Activated T-cell treated with anti-CD3 and anti-CD28 coated beads for 1 hour (primary cell): ENCODE results near the gene ADD2.
"Not testable (repeated sequence)": the region's sequence is repeated elsewhere in the genome, so short reads cannot be mapped to it uniquely, and the experiment has no call there.

Source experiments
- DNase-seq: peaks from one replicate; pipeline ENCODE4 v3.0.0-alpha.2; 2020; ENCODE audit warnings: low read depth

The ADD2 gene, protein sequence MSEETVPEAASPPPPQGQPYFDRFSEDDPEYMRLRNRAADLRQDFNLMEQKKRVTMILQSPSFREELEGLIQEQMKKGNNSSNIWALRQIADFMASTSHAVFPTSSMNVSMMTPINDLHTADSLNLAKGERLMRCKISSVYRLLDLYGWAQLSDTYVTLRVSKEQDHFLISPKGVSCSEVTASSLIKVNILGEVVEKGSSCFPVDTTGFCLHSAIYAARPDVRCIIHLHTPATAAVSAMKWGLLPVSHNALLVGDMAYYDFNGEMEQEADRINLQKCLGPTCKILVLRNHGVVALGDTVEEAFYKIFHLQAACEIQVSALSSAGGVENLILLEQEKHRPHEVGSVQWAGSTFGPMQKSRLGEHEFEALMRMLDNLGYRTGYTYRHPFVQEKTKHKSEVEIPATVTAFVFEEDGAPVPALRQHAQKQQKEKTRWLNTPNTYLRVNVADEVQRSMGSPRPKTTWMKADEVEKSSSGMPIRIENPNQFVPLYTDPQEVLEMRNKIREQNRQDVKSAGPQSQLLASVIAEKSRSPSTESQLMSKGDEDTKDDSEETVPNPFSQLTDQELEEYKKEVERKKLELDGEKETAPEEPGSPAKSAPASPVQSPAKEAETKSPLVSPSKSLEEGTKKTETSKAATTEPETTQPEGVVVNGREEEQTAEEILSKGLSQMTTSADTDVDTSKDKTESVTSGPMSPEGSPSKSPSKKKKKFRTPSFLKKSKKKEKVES

DNA sequence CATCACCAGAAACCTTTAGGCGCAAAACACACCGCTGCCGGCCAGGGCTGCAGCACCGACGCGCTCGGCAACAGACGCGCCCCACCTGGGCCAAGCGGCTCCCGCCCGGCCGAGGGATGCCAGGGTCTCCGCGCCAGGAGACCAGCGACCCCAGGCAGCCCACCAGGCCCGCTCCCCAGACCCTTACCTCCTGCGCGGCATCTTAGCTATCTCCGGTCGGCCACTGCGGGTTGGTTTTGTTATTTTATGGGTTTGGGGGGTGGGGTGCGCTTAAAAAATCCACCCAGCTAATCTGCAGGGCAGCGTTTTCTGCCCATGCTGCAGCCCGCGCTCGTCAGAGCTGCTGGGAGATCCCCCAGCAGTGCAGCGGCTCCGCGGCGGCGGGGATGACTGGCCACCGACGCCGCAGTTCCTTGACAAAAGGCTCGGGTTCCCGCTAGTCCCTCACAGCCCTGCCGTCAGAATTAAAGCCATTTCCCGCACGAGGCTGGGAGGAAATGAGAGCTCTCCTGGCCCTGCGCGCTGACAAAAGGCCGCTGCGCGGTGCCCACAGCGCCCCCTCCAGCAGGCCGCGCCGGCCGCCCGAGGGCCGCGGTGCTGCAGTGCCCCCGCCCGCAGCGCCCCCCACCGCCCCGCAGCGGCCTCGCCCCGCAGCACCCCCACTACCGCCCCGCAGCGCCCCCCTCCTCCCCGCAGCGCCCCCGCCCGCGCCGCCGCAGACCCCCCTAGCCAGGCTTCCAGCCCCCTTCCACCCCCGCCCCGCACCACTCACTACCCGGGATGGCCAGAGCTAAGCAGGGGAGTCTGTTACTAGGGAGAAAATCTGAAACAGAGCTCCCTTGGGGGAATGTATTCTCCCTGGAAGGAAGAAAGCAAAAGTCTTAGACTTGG is at the start of gene ADD2:
ADD2 (minus strand) TSS at position 502 of the 891 bp plus-strand sequence. CDS start 61,792 bp downstream, outside the sequence.
- DNase-seq: peak; percentile 12

DNA sequence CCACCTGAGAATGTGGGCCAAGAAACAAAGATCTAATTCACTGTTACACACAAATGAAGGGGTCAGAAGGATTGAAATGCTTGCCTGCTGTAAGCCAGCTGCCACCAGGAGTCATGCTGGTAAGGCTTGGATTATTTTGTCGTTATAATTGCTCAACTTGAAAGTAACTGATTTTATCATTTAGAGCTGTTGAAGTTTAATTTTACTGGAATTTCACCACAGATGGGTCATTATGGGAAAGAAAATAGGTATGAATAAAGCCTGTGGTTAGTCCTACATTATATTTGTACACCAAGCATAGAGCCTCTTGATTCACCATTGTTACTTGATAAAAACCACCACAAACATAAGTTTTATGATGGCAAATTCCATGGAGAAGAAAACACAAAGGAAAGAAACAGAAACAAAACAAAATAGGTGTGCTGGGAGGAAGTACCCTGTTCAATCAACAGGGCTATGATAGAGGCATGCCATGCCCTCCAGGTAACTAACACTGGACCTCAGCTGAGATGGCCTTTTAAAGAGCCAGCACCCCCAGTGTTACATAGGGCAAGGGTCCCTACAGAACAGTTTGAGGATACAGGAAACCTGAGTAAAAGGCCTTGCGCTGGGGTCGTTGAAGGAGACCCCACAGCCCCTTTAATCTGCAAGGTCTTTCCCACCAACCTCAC is 49.4 kb upstream of the ADD2 start:
- no peak for DNase-seq

DNA sequence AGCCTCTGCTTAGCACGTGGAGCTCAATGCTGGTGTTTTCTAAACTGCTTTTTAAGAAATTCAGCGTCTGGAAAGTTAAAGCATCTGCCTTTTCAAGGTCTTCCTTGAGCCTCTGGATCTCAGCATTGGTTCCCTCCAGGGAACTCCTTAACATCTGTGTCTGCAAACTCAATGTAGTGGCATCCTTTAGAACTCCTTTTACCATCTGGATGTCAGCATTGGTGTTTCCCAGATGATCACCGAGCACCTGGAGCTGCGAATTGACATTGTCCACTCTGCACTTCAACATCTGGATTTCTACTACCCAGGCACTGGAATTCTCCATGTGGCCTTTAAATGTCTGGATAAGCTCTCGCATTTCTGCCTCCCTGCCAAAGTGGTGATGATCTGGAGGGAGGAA is 48.7 kb upstream of the ADD2 start:
- DNase-seq: no peak

DNA sequence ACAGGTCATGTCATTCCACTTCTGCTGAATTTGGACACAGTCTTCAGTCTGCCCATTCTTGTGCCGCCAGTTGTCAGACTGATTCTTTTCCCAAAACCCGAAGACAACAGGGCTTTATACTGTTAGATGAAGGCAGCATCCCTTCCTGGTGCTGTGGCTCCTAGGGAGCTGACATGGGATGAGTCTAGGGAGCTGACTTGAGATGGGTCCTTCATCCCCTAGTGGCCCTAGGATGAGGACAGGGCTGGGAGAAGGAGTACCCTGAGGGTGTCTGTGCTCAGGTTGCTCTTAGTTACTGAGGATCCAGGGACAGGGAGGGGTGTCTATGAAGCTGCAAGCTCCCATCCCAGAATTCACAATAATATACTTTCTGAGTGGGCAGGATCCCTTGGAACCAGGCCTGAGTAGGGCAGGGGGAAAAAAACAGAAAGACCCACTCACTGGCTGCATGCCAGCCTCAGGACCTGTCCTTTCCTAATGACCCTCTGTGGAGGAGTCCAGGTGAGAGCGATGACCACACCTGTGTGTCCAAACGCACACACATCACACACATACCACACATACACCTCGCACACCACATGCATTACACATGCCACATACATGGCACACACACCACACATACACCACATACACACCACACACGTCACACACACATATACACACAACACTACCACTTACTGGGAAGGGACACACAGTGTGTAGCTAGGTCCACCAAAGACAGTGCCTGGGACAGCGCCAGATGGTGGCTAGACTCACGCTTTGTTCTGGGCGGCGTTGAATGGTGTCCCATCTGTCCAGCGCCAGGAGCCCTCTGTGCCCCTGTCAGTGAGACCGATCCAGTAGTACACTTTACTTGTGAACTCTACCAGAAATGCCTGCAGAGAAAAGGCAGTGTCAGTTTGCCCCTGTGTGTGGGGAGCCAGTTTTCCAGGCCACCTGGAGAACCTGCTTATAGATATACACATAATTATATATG is 41.3 kb upstream of the ADD2 start:
- no peak for DNase-seq

- DNase-seq: no peak
These were observed 39.8 kb upstream of the ADD2 start for GRCh38 chr2:70807828-70808118.

DNA sequence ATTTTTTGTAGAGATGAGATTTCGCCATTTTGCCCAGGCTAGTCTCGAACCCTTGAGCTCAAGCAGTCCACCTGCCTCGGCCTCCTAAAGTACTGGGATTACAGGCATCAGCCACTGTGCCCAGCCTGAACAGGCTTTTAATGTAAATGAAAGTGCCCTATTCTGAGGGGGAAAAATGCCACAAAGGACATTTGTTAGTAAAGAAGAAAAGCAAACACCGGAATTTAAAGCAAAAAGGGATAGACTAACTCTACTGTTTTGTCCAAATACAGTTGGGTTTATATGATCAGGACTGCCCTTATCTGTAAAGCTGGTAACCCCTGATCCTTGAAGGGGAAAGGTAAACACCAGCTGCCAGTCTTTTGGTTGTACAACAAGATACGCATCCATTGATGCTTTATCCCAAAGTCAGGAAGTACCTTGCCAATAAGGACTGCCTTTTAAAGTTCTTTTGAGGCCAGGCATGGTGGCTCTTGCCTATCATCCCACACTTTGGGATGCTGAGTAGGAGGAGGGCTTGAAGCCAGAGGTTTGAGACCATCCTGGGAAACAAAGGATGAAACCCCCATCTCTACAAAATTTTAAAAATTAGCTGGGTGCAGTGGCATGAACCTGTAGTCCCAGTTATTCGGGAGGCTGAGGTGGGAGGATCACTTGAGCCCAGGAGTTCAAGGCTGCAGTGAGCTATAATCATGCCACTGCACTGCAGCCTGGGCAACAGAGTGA is 39.3 kb upstream of the ADD2 start:
- no peak for DNase-seq

GRCh38 chr2:70806620-70807019 is 38.6 kb upstream of the ADD2 start:
- no peak for DNase-seq

GRCh38 chr2:70806013-70806412 is 38.0 kb upstream of the ADD2 start:
- DNase-seq: no peak

GRCh38 chr2:70801607-70802263 is 33.7 kb upstream of the ADD2 start:
- no peak for DNase-seq

GRCh38 chr2:70799706-70800105 is 31.7 kb upstream of the ADD2 start:
- DNase-seq: no peak

DNA sequence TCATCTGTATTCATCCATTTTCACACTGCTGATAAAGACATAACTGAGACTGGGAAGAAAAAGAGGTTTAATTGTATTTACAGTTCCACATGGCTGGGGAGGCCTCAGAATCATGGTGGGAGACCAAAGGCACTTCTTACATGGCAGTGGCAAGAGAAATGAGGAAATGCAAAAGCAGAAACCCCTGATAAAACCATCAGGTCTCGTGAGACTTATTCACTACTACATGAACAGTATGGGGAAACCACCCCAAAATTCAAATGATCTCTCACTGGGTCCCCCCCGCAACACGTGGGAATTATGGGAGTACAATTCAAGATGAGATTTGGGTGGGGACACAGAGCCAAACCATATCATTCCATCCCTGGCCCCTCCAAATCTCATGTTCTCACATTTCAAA is 30.0 kb upstream of the ADD2 start:
- not testable (repeated sequence) for DNase-seq

DNA sequence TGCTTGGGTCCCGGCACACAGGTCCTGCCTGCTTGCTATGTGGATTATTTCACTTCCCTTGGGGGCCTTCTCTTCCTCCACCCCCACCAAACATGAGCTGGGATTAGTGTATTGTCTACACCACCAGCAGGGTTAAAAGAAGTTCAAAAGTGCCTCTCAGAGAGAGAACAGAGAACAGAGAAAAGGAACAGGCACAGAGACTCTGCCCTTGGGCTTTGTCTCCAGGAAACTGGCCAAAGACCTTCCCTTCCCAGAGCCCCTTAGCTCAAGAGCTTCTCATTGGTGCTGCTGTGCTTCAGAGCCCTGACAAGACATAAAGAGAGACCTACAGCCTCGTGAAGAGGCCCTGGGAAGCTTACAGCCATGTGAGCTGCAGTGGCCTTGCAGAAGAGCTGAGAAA is 29.5 kb upstream of the ADD2 start:
- DNase-seq: no peak

DNA sequence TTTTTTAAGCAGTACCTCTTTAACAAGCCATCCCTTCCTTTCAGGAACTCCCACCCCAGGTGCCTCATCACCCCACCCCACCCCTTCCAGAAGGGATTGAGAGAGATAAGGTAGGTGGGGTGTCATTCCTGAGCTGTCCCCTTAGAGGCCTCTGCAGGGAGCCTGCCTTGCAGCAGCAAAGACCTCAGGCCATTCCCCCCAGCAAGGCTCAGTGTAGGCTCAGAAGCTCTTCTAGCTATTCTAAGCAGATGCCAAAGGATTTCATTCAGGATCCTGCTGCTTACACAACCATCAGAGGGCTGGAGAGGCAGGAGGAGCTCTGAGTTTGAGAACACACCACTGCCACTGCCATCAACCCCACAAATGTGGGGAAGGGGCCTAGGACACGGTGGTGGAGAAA is 28.3 kb upstream of the ADD2 start:
- DNase-seq: no peak

DNA sequence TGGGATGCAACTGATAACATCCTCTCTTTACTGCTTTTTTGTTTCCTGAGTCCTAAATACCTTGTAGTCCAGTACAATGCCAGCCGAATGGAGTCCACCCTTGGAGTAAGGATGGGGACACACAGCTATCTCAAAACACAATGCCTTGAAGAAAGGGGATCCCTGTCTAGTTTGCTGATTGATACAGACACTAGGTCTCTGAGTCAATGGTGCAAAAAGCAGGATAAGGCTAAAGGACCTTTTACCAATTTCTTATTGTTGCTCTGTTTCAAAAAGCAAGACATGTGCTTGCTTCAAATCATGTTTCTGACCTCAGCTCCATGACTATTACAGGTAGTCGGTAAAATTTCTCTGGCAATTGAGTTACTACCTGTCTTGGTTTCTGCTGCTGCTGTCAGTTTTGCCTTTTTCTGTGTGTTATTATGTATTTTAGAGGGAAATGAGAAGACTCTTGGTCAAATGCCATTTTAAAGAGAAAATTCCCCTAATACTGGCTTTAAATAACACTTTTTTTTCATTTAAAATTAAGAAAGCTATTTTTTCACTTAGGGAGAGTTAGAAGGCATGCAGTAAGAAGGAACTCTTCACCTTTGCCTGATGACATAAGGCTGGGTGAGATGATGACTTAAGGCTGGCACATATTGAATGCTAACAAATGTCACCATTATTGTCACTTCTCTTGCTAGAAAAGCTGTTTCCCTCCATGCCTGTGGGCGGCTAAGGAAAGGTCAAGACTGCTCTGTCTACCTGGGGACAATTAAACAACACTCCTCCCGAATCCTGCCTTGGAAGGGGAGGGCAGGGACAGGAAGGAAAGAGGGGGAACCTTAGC is 27.4 kb upstream of the ADD2 start:
- DNase-seq: no peak

DNA sequence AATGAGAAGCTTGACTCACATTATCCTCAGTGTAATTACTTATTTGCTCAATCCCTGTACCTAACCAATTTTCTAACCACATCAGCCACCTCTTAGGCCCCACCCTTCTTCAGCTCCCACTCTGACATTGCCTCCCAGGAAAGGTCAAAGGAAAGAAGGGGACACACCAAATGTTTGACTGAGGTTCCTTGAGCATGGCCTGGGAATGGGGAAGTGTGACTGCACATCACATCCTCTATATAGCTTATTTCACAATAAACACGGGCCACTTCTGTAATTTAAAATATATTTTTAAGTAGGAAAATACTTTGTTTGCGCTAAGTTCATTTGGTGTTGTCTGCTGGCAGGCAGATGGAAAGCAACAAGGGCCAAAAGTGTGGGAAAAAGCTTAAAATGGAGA is 25.4 kb upstream of the ADD2 start:
- DNase-seq: no peak

- DNase-seq: no peak
These were observed 22.3 kb upstream of the ADD2 start, which contains the start of gene FIGLA for GRCh38 chr2:70790136-70790828. TSS of gene FIGLA (minus strand) at chr2:70790643. CDS start at chr2:70790638, 5 bp downstream.

DNA sequence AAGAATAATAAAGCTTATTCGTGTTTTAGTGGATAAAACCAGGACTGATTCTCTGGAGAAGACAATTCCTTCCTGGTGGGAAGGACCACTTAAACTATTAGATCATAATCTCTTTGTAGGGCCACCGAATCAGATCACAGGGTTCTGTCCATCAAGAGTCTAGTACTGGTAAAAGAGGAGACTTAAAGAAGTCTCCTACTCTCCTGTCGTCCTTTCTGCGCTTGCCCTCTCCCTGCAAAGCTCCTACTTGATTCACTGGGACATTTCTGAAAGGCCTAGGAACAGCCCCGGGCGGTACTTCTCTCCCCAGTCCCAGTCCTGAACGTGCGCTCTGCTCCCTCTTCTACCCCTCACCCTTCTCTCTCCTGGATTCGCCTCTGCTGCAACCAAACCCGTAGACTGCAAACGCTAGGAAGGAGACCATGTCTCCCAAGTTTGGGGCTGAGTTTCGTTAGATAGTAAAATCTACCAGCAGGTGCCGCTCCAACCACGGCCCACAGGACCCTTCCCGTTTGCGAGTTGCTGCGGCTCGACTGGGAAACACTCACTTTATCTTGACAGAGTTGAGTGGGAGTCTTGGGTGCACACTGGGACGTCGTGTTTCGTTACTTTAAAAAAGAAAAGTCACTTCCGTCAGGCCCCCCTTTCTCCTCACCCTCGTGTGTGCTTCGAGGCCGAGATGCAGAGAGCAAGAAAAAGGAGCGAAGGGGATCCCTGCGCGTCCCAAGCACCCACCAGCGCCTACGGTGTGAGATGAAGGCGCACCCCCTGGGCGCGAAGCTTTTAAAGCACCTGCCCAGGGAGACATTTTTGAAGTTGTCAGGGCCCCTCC is 21.5 kb upstream of the ADD2 start:
- DNase-seq: peak; percentile 57
